Esophagus muscularis mucosa (tissue), 4 donors: ENCODE measurements around the gene MRPS31.
"Not testable (repeated sequence)": the region's sequence is repeated elsewhere in the genome, so short reads cannot be mapped to it uniquely, and the experiment has no call there.

ENCODE experiments used
- EP300 ChIP-seq: sonication (generic); formaldehyde crosslinking; IDR thresholded peaks from one replicate; pipeline ENCODE4 v1.6.1; 2017; ENCODE audit warnings: antibody characterized with exemption
- POLR2AphosphoS5 ChIP-seq, 2 donors: sonication (generic); formaldehyde crosslinking; IDR thresholded peaks; one replicate each; pipeline ENCODE4 v1.6.1; 2017; ENCODE audit warnings: antibody characterized with exemption in 2 of 2
- TF ChIP-seq, protein P1 (sequence below), 3 experiments: fragments of 200-600 bp in 2 of 3; fragments of 450-650 bp in 1 of 3; sonication (generic) in 2 of 3; IDR thresholded peaks; one replicate each; pipeline ENCODE4 v1.5.1; 2017 to 2019; ENCODE audit warnings: antibody characterized with exemption in 3 of 3, mild to moderate bottlenecking in 2 of 3, moderate library complexity in 1 of 3

DNA sequence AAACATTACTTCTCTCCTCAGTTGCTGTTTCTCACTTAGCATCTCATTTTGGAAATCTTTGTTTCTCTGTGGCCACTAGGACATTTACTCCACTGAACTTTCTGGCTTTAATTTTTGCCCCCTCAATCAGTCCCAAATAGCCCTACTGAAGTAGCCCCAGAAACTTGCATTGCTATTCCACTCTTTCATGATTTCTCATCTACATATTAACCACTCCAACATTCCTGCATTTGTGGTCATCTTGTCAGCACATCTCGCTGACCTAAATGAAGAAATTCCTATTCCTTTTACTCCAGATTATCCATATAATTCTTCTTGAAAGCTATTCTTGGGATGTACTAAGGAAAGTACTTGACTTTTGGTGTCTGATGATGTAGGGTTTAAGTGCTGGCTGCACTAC lies 56.6 kb downstream of the MRPS31 start:
- TF ChIP-seq, protein P1, sequence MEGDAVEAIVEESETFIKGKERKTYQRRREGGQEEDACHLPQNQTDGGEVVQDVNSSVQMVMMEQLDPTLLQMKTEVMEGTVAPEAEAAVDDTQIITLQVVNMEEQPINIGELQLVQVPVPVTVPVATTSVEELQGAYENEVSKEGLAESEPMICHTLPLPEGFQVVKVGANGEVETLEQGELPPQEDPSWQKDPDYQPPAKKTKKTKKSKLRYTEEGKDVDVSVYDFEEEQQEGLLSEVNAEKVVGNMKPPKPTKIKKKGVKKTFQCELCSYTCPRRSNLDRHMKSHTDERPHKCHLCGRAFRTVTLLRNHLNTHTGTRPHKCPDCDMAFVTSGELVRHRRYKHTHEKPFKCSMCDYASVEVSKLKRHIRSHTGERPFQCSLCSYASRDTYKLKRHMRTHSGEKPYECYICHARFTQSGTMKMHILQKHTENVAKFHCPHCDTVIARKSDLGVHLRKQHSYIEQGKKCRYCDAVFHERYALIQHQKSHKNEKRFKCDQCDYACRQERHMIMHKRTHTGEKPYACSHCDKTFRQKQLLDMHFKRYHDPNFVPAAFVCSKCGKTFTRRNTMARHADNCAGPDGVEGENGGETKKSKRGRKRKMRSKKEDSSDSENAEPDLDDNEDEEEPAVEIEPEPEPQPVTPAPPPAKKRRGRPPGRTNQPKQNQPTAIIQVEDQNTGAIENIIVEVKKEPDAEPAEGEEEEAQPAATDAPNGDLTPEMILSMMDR (IDR thresholded peaks at IDR 0.05), result not testable (repeated sequence)
- not testable (repeated sequence) for TF ChIP-seq EP300; POLR2AphosphoS5 (IDR thresholded peaks at IDR 0.05)
